GM10847 (cell line): Measurements from ENCODE around the gene PRTG.

ENCODE experiments used
- POLR2A ChIP-seq: IDR thresholded peaks from 2 replicates; pipeline ENCODE4 v1.6.1; 2011; ENCODE audit not compliant: insufficient read length; ENCODE audit errors: extremely low read depth

The PRTG gene

DNA sequence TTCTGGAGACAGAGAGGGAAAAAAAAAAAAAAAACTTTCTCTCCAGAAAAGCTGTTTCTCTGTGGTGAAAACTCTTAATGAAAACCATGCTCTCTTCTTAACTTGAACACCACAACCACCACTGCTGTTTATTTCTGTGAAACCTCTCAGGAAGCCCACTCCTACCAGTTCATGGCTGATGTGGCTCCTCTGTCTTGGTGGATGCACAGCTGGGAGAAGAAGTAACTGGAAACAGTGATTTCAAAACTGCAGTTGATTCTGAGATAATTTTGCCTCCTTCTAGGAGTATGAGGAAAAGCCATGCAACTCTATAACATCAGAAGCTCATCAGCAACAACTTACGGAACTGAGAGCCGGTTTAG, 114.6 kb downstream of the PRTG start:
- no peak for TF ChIP-seq POLR2A

DNA sequence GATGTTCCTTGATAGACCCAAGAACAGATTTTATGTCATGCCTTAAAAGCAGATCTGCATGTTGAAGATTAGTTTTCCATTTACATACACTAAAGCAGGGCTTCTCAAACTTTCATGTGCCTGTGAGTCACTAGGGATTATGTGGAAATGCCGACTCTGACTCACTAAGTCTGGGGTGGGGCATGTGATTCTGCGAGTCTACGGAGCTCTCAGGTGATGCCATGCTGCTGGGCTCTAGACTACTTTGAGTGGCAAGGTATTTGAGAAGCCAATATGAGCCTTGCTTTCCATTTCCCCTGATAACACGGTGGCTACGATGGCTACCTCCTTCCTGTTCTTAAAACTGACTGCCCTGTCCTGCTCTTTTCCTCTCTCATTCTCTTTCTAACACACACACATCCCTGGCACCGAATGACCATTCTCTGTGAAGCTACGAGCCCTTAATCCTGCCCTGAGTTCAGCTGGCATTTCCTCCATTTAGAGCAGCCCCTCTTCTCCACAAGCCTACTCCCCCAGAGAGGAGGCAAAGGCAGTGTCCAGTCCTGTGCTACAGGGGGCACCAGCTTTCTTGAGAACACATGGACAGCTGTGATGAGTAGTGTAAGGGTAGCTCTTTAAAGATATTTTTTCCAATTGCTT, 115.1 kb downstream of the PRTG start:
- TF ChIP-seq POLR2A = no peak

DNA sequence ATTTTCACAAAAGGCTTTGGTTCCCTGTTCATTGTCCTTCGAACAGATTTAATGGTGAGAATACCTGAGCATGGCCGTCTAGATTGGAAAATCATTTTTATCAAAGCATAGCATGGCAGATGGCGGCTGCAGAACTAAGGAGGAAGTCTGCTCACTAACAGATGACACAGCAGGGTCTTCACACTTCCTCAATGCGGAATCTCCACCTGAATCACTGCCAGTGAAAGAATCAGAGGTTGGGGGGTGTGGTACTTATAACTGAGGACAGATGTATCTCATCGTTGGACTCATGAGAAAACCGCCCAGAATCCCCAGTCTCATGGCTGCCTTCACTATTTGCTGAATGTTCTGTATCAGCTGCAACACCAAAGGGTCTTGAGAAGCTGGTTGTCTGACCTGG, 123.2 kb downstream of the PRTG start:
- no peak for TF ChIP-seq POLR2A

DNA sequence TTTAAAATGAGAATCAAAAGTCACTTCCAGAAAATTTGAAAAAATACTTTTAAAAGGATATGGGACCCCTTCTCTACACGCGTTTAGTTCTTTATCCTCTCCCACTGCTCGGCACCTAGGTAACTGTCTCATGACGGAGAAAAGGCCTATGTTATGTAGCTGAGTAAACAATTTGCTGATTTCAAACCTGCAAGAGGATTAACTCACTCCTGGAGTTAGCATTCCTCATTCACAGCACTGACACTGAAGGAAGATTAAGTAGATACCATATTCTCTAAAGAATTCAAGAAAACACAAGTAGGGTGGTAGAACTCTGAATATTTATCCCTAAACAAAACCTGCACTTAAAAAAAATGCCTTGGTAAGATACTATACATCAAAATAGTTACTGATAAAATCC, 124.6 kb downstream of the PRTG start:
- TF ChIP-seq POLR2A = no peak

DNA sequence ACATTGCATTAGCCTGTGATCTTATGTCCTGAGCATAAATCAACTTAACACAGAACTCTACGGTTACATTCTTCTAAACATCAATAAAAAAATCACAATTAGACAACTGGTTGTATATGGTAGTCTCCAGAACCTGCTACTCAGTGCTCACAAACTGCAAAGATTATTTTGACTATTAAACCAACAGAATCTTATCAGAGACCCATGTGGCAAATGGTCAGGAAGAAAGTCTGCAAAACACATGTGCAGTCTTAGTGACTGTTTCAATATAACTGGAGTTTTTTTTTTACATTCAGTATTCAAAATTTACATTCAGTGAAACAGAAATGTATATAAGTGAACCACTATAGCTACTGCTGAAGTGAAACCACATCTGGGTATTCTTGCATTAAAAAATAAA, 127.5 kb downstream of the PRTG start:
- no peak for TF ChIP-seq POLR2A

DNA sequence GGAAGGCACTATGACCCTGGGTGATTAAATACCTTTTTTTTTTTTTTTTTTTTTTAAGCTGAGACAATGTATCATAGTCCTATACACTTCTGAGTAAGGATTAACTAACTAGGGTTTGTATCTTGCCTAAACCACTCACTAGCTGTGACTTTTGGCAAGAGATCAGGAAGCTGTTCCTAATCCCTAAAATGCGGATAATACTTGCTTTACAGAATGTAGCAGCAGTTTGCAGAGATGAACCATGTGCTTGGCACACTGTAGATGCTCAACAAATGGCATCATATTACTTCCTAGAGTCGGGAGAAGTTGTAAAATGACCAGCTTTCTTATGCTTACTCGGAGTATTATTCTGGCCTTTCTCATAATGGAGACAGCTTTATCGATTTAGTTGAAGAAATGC, 129.2 kb downstream of the PRTG start:
- no peak for TF ChIP-seq POLR2A

DNA sequence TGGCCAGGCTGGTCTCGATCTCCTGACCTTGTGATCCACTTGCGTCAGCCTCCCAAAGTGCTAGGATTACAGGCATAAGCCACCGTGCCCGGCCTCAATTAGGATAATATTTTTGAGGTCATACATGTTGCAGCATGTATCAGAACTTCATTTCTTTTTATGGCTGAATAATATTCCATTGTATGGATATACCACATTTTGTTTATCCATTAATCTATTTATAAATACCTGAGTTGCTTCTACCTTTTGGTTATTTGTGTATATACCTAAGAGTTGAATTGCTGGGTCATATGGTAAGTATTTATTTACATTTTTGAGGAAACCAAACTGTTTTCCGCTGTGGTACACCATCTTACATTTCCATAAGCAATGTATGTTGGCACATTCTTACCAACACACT, 136.7 kb downstream of the PRTG start:
- TF ChIP-seq POLR2A = no peak

DNA sequence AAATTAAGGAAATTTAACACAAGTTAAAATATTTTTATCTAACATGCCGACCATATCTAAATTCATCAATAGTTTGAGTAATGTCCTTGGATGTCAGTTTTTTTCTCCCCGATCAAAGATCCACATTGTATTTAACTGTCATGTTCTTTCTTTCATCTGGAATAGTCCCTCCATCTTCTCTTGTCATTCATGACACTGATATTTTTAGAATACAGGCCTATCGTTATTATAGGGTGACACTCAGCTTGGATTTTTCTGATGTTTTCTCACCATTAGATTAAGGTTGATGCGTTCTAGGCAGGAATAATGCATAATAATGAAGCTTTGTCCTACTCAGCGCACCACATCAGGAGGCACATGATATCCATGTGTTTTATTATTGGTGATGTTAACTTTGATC, 141.6 kb downstream of the PRTG start:
- TF ChIP-seq POLR2A = no peak

DNA sequence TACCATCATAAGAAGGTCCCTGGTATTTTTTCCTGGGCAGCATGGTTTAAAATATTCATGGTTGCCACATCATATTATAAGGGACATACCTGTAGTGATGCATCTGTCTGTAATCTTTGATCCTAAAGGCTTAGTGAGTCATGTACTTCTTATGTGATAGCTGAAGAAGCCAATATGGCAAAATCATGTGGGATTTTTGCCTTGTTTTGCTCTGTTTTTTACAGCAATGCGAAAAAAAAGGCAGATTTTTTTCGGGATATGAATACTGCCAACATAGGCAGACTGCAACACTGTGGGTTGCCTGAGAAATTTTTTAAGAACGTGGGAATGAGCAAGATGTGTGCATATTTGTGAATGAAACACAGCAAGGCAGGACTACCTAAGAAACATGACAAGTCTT, 143.5 kb downstream of the PRTG start:
- TF ChIP-seq POLR2A = no peak

DNA sequence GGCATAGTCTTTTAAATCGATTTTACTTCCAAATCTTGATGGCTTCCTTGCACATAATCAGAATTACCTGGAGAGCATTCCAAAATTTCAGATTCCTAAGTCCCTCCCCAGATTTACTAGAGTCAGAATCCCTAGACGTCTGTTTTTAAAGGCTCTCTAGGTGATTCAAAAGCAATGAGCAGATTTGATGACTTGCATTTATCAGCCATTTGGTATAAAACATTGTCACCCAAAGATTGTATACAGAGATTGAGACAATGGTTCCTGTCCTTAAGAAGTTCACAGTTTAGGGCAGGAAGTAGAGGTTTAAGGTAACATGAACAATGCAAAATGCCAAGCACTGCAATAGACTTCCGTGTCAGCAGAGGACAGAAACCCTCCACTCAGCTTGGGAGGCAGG, 152.2 kb downstream of the PRTG start:
- TF ChIP-seq POLR2A = no peak

DNA sequence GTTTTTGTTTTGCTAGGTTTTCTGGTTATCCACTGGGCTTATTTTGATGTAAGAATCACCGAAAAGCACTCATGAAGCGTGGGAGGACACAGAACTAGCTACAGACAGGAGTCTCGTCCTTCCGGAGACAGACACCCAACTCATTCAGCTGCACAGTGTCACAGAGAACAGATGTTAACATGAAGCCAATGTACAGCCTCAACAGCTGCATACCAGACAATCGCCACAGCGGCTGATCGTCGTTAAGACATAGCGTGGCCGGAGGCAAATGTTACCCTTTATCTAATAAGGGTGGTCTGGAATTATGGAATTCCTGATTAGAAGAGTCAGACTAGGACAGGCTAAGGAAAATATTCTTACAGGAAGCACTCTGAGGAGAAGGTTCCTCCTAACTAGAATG, 153.7 kb downstream of the PRTG start:
- TF ChIP-seq POLR2A = no peak

DNA sequence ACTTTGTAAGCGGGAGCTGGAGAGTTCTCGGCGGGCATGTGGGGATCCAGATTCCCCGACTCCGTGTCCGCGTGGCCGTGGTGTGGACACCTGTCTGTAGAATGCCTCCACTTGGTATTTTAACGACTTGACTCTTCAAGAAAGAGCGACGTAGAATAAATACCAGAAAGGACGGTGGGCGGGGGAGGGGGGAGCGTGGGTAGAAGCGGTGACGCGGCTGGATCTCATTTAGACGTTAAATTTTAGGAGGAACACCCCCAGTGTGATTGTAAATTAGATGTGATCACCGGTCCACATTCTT, 154.2 kb downstream of the PRTG start:
- TF ChIP-seq POLR2A = no peak

DNA sequence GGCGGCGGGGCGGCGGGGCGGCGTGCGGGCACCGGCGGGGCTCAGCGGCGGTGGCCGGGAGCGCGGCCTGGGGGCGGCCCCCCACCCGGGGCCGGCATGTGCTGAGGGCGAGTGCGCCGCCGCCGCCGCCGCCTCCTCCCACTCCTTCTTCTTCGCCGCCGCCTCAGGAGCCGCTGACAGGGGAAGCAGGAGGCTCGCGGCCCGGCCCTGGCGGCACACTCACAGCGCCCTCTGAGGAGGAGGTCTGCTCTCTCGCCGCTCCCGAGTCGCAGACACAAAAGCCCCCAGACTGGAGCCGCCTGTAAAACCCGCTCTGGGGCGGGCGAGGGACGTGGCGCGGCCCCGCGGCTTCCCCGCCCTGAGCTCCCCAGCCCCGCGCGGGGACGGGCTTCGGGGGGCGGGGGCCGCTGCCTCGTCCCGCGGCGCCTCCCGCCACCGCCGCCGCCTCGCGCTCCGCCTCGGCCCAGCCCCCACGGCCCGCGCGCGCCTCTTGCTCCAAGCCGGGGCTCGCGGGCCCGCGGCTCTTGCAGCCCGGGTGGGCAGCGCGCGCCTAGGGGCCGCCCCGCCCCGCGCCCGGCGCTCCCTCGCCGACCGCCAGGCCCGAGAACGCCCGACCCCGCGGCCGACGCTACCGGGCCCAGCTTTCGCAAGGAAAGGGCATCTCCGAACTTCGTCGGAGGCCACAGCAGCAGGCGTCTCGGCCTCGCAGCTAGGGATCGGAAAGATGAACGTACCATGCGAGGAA, 154.7 kb downstream of the PRTG start, which contains the start of gene PYGO1:
Gene PYGO1 (minus strand): TSS at position 276 of the 745 bp plus-strand sequence. CDS start 462 bp downstream, outside the sequence.
- TF ChIP-seq POLR2A = no peak

DNA sequence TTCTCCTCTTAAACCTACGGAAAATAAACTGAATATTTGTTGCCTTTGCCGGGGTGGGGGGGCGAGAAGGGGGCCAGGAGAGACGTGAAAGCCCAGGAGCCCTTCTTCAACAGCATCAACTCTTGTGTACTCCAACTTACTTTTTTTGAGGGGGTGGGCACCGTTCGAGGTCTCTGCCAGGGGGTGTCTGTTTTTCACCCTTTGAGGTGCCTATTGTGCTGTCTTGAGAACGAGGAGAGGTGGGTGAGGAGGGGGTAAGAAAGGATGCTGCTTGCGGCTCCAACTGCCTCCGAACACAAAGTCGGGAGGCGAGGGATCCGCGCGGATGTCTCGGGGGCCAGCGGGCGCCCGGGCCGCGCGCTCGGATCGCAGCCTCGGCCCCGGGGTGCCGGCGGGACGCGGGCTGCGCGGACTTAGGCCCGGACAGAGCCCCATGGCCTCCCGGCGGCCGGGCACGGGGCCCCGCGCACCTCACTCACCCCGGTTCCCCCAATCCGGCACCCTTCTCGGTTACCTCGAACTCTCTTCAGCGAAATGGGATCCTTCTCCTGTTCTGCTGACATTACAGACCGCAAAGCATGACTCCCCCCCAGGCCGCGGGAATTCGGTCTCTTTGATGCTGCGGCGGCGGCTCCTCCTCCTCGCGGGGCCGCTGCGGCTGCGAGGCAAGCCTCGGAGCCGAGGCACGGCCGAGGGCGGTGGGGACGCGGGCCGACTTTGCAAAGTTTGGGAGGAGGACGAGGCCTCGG, 155.5 kb downstream of the PRTG start:
- TF ChIP-seq POLR2A = no peak

DNA sequence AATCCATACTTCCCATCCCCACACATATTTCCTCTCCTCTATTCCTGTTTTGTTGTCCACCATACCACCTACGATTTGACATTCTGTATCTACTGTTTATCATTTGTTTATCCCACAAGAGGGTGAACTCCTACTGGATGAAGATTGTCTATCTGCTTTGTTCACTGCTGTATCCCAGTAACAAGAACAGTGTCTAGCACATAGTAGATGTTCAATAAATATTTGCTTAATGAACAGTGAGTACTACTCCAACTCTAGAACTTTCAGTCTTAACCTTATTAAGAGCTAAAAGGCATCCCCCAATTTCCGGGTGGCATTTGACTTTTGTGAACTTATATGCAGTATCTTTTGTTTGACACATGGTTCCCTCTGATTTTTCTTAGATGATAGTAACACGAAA, 156.1 kb downstream of the PRTG start:
- no peak for TF ChIP-seq POLR2A

DNA sequence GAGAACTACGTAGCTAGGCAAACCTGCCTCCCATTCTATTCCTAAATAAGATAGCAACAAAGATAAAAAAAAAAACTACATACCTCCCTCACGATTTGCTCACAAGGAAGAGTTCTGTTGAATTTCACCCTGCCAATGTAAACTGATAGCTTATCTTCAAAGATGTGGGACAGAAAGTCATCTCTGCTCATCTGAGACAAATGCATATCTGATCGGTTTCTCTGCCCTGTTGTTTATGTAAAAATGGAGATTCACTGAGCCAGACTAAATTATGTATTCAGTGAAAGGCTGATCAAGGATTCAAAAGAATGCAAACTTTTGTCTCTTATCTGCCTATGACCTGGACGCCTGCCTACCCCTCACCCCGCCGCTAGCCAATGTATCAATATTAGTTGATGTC, 166.0 kb downstream of the PRTG start:
- TF ChIP-seq POLR2A = no peak
